NCI-H2227 (cell line): ENCODE data around the gene CATSPERD.

Source experiments
- DNase-seq: peaks from one replicate; lab custom pipeline; 2025; ENCODE audit not compliant: unreplicated experiment; lab: John Stamatoyannopoulos, UW

The CATSPERD gene, protein sequence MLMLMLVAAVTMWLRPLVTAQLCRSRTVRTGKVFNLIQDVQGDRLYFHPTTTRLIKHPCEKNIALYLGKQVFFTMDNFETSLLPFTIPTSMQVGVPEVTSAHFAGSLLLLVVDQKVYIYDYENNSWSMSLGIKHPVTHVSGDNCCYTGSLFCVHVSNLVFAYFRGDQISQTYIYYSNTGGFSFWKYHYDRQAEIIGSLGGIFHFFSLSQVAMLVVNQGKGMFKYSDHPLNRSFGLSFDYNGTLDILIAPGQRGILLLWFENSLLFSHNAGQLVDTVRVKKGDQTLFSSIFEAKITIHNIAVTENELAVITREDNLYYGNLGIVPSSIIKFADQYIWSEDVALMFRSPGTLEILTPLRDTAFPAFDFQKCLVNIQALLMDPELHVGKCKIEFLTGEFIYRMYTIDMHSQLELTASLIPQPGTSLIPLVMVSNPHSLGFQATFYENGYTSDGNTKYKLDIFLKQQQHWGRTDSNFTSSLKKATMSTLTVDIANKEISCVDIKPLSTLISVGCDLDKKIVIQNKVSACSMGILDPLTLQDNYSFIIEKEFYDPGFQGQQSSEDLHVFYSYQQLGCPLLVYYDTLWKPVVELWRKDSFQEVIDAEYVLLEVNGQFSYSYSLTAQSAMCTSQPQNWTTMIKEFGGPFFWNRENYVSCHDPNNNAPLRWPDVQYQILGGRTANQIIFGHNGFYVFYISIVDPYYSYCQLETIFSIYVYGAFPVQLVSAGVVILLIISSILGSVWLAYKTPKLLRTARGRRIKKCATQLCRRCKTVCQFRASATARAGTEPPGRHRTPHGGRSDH

DNA sequence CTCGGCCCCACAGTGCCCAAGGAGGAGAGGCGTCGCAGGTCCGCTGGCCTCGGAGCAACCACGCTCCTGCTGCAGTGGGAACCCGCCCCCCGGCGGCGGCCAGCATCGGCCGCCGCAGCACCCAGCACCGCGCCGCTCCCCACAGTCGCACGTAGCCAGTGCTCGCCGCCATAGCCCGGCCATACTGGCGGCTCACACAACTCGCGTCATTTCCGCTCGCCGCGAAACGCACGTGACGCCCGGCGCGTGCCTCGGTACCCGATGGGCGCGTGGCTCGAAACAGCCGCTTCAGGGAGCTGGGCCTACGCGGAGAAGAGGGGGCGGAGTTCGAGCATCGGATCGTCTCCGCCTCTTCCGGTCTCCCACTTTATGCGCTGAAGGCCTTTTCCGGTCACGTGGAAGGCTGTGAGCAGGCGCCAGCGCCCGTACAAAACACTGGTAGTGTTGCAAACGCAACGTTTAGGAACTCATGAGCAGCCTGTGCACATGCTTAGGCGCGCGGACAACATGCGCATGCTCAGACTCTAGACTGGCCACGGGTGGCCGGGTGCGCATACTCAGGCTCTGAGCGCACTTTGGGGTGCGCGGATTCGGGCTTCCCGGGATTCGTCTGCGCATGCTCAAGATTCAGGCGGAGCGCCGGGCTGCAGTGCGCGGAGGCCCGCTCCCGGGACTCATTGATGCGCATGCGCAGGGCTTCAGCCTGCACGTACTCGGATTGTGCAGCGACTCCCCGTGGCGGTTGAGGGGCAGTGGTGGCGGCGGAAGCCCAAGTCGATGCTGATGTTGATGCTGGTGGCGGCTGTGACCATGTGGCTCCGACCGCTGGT, at the start of gene CATSPERD, which contains the start of gene LONP1:
TSS of gene CATSPERD (plus strand) at position 677 of the 830 bp plus-strand sequence. CDS start at position 778, 101 bp downstream.
TSS of gene LONP1 (minus strand) at position 186 of the 830 bp plus-strand sequence. CDS start at position 172, 14 bp downstream.
- DNase-seq: peak; percentile 98

DNA sequence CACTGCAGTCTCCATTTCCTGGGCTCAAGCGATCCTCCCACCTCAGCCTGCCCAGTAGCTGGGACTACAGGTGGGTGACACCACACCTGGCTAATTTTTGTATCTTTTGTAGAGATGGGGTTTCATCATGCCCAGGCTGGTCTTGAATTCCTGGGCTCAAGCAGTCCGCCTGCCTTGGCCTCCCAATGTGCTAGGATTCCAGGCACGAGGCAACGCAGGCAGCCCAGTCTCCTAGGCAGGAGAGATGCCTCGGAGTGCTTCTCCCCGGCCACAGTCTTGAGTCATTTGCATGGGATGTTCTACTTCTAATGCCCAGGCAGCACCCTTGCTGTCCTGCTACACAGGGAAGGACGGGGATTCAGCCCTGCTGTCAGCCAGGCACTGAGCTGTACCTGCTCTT, 48.8 kb upstream of the CATSPERD start:
- no peak for DNase-seq

DNA sequence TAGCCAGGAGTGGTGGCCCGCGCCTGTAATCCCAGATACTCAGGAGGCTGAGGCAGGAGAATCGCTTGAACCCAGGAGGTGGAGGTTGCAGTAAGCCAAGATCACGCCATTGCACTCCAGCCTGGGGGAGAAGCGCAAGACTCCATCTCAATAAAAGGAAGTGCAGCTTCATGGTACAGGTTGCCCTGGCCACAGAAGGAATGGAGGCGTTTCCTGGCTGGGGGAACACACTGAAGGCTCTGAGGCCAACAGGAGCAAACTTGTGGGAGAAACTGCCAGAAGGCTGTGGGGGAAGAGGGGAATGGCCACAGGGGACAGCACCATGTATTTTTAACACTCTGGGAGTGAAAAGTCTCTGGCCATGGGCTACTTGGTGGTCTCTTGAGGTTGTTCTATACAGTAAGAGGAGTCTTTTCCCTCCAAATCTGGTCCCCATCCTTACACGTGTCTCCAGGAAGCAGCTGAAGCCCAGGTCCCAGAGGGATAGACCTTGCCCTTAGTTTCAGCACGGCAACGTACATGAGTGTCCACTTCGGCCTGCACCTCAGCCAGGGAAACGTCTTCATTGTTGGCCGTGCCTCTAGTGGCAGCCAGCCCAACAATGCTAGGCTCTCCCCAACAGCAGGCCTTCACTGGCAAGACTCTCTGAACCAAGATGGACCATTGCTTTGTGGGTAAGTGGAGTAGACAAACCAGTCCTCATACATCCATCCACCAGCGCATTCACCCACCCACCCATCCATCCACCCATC, 47.6 kb upstream of the CATSPERD start:
- DNase-seq: no peak

DNA sequence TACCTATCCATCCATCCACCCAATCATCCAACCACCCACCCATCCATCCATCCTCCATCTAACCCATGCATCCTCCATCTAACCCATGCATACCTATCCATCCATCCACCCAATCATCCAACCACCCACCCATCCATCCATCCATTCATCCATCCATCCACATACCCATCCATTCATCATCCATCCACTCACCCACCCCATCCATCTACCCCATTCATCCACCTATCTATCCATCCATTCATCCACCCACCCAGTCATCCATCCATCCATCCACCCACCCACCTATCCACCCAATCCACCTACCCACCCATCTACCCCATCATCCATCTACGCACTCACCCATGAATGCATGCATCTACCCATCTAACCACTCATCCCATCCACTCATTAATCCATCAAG, 46.7 kb upstream of the CATSPERD start:
- no peak for DNase-seq

DNA sequence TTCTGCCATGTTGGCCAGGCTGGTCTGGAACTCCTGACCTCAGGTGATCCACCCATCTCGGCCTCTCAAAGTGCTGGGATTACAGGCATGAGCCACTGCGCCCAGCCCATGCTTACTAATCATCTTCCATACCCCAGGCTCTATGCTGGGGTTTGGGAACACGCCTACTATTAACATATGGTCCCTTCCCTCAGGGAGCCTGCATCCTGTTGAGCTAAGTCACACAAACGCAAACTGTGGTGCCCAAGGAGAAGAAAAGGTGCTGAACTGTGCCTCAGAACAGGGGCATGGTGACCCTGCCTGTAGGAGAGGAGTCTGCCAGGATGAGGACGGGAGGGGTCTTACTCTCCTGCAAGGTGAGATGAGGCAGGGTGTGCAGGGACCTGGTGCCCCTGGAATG, 45.7 kb upstream of the CATSPERD start:
- no peak for DNase-seq

DNA sequence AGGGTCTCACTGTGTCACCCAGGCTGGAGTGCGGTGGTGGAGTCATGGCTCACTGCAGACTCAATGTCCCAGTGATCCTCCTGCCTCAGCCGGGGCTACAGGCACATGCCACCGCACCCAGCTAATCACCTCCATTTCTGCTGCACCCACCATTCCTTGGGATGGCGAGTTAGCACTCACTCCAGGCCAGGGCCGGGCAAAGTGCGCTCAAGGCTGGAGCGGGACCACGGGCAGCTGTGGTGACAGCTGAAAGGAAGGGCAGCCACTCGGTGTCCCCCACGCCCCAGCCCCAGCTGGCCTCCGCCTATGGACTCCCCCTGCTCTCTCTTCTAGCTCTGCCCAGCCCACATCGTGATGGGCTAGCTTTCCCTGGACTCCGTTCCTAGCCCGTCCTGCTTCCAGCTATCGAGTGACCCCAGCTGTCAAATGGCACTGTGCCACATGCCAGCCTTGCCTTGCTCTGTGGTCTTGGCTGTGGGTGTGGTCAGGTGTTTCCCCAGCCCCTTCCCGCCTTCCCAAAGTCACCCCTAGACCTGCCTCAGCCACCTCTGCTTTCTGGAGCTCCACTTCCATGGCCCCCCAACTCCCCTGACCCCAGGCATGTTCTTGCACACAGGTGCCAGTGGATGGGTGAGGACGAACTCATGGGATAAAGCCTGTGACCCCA, 44.2 kb upstream of the CATSPERD start:
- DNase-seq: no peak

DNA sequence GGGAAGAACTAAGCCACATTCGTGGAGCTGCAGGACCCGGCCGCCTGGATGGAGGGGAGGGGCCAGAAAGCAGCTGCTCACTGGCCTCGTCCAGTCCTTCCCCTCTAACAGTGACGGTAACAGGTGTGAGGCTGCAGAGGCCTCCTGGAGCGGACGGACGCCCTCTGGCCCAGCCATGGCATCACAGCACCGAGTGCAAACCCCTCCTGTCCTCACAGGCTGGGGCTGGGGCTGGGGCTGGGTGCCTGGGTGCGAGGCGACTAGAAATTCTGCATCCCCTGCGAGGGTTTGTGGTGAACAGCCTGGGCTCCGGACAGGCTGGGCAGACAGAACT, 43.7 kb upstream of the CATSPERD start:
- no peak for DNase-seq

DNA sequence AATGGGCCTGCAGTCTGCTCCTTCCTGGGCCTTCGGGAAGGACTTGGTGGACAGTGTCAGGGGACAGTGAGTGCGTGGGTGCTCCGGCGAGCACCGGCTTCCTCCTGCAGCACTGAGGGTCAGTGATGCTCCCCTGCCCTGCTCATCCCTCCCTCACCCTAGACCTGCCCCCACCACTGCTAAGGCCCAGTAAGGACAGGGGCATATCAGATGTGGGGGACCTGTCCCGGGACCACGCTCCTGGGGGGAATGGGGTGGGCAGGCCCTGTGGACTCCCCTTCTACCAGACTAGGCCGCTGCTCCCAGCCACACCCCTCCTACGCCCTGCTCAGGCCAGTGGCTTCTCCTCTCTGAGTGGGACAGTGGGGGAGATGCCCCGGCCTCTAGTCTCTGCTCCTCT, 43.3 kb upstream of the CATSPERD start:
- no peak for DNase-seq

DNA sequence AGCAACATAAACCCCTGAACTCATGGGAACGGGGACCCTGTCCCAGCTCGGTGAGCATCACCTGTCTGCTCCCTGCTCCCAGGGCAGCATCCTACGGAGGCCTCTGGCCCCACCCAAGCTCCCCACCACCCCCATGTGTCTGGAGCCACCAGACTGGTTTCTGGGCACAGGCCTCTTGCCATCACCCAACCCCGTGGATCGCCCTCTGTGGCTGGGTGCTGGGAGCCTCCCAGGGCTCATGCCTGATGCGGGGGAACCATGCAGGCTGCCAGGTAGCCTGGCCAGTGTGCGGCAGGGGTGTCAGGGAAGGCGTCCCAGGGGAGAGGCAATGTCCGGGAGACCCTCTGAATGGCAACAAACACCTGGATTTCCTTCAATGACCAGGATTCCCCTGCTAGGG, 42.9 kb upstream of the CATSPERD start:
- no peak for DNase-seq

DNA sequence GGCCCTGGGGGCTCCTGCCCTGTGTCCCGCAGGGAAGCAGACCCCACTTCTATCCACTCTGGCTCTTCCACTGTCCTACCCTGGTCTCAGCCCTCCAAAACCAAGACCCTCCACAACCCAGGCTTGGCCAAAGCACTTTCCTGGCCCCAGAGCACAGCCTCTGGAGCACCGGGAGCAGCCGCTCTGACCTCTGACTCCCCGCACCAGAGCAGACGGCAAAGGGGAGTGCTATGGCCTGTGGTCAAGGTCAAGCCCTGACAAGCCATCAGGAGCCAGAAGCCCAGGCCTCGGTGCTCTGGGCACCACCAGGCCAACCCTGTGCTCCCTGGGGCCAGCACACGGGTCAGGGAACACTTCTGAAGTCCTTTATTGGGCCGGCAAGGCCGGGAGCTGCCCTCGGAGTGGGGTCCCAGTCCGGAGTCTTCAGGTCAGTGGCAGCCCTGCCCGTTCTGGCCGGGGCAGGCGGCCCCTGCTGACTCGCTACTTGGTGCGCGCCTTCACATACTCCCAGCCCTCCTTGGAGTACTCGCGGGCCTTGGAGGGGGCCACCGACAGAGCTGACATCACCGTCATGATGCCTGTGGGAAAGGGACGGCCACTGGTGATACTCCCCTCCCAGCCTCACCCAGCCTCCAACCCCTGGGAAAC, 42.2 kb upstream of the CATSPERD start:
- DNase-seq: no peak

DNA sequence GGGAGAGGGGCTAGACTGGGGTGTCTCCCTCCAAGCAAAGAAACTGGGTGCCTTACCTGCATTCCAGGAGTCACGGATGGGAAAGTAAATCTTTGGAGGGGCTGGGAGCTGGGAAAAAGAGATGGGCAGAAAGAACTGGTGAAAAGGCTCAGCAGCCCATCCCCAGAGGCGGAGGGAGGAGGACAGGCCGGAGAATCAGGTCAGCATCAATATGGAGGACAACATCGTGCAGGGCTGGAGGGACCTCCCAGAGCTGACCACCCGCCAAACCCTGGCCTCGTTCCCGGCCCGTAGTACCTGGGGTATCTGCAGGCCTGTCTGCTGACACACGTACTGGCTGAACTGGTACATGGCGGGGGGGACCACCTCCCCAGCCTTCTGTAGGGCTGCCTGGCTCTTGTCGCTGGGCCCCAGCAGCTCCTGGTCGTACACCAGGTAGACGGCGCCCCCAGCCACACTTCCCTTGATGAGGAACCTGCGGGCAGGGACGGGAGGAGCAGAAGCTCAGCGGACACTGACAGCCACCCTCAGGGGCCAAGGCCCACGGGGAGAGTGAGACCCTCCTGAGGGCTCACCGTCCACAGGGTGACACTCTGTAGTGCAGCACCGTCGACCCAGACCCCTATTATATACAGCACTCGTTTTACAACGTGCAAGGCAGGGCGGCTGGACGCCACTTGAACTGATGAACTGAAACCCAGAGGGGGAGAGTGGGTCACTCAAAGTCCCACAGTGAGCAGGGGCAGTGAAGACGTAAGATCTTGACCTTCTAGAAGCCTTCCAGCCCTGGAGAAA, 41.0 kb upstream of the CATSPERD start:
- DNase-seq: no peak

DNA sequence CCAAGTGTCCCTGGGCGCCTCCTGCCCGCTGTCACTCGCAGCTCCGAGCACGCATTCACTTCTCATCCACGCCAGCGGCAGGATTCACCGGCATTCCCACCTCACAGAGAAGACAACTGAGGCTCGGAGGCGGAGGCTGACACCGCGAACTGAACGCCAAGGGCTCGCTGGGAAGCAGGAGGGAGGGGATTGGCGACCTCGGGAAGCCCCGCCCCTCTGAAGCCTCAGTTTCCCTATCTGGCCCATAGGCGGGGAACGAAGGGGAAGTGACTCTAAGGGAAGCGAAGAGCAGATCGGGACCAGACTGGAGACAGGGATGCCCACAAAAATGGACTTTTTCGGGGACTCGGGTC, 40.4 kb upstream of the CATSPERD start:
- DNase-seq: no peak

DNA sequence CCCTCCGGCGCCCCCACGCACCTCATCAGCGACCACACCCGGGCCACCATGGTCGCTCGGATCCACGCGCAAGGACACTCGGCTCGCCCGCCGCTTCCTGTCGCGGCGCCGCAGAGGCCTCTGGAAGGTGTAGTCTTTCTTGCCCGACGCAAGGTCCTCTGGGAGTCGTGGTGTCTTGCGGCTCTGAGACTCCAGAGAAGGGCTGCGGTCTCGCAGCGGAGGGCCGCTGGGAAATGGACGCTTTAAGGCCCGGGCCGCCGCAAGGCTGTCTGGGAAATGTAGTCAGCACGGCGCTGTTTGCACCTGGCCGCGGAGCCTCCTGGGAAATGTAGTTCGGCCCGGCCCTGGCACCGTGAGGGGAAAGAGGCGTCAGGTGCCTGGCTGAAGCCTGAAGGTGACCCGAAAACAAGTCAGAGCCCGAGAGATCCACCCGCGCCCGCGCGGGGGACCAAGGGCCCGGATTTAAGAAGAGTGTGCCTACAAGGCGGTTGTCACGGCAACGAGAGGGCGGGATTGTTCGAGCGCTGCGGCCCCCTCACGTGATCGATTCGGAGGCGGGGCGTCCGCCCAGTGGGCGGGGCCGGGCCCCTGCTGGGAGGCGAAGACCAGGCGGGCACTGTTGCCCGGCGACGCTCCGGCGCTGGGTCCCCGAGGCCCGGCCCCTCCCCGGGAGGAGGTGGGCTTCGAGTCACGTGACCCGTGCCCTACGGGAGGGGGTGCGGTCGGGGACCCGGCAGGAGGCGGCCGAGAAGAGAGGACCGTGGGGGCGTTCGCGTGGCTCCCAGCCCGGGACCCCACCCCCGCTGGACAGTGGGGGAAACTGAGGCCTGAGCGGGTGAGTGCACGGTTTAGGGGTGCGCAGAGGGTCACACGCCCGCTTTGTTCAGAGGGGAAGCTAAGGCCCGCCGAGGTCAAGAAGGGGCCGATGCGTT, 39.7 kb upstream of the CATSPERD start, which contains the start of the genes HSD11B1L and MICOS13:
TSS of gene HSD11B1L (plus strand) at position 591 of the 932 bp plus-strand sequence. CDS start 3,806 bp downstream, outside the sequence.
TSS of gene MICOS13 (minus strand) at position 80 of the 932 bp plus-strand sequence. CDS start at position 50, 30 bp downstream.
- DNase-seq: peak; percentile 96

DNA sequence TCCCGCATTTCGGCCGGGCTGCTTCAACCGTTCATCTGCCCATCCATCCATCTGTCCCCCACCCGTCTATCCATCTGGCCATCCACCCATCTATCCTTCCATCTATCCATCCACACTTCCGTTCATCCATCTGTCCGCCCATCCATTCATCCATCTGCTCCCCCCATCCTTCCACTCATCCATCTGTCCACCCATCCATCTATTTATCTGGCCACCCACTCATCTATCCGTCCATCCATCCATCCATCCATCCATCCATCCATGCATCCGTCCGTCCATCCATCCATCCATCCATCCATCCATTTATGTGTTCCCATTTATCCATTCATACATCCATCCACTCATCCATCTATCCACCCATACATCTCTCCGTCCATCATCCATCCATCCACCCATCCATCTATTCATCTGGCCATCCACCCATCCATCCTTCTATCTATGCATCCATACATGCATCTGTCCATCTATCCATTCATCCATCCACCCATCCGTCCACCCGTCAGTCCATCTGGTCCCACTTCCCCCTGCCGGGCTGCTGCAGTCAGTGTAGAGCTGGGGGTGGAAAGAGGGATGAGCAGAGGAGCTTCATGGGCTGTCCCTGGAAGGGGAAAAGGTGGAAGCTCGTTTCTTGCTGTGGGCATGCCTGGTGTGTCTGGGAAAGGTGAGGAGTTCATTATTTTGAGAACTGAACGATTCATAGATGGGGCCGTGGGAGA, 38.9 kb upstream of the CATSPERD start:
- DNase-seq: no peak

DNA sequence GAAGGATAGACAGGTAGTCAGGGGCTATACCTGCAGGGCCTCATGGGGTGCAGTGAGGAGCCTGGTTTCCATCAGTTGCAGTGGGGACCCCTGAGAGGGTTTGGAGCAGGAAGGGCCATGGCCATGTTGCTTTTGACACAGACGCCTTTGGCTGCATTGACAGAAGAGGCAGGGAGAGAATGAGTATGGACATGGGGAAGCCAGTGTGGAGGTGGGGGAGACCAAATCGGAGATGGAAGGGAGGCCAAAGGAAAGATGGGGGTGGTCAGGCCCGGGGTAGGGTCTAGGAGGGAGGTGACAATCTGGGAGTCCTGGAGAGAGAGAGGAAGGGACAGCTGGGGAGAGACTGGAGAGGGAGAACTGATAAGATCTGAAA, 38.3 kb upstream of the CATSPERD start:
- DNase-seq: no peak

DNA sequence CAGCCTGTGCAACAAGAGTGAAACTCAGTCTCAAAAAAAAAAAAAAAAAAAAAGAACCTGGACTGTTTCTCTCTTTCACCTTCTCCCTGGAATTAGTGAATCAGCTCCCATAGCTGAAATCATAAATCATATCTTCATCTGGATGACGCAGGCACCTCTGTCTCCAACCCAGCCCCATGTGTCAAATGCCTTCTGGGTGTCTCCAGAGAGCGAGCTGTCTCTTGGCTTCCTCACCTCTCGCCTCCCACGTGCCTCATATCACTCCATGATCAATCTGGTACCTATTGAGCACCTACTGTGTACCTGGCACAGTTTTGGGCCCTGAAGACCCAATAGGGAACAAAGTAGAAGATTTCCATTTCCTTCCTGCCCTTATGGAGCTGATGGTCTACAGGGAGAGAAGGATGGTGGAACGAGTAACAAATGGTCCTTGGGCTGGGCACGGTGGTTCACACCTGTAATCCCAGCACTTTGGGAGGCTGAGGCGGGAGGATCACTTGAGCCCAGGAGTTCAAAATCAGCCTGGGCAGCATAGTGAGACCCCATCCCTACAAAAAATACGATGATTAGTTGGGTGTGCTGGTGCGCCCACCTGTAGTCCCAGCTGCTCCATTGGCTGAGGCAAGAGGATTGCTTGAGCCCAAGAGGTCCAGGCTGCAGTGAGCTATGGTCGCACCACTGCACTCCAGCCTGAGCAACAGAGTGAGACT, 37.1 kb upstream of the CATSPERD start:
- no peak for DNase-seq
